HepG2 (cell line): ENCODE data around the gene AHNAK. TPM values are rescaled to one million over a fixed set of nuclear protein-coding genes. Genes with fewer than 3 reads are reported as not detected.

Experiments
- ATAC-seq: fragments of 200-7000 bp; cut with Tn5 transposase; 3 replicates; pipeline ENCODE4 v1.9.1; 2020; ENCODE audit warnings: mild to moderate bottlenecking, moderate library complexity
- BruUV-seq: library from RNA; stranded (reverse); fragments of 400-500 nt; replicated peaks from 2 replicates; lab custom pipeline; 2021; lab: Mats Ljungman, UMichigan
- CTCF ChIA-PET: fragments of 300-600 bp; formaldehyde crosslinking; extraction: SDS; loops from one replicate; lab custom pipeline; 2021; ENCODE audit warnings: low total read pairs, inconsistent platforms, low intra/inter-chr PET ratio; lab: Yijun Ruan, JAX
- POLR2A ChIA-PET: fragments of 350-600 bp; sonication (Branson Sonifier 250); formaldehyde crosslinking; loops from one replicate; lab custom pipeline; 2020; ENCODE audit warnings: antibody characterized with exemption, inconsistent platforms; lab: Yijun Ruan, JAX
- DNase-seq: peaks from one replicate; pipeline ENCODE4 v3.0.0-alpha.2; 2015; ENCODE audit warnings: low spot score
- FAIRE-seq: peaks from 3 replicates; lab custom pipeline; 2011; peaks lifted over from hg19 to GRCh38; lab: Jason Lieb, UNC
- H2AFZ ChIP-seq: one replicate; pipeline ENCODE4 v1.6.1; 2011; ENCODE audit warnings: low read length, inconsistent platforms
- H3K27ac ChIP-seq: fragments of 300-600 bp; 3 replicates; pipeline ENCODE4 v1.8.0; 2011; ENCODE audit warnings: mixed run types, mild to moderate bottlenecking, mixed read lengths, low read length, inconsistent platforms; ENCODE audit not compliant: insufficient read depth; ENCODE audit errors: extremely low read length
- H3K27me3 ChIP-seq, 2 experiments: fragments of 200-600 bp in 1 of 2; 2 replicates in 1 of 2; 3 replicates in 1 of 2; pipeline versions ENCODE4 v1.6.0 to v1.8.0; 2011; ENCODE audit warnings: low read length in 2 of 2, mild to moderate bottlenecking in 2 of 2, moderate library complexity in 2 of 2, inconsistent platforms in 1 of 2; ENCODE audit not compliant: insufficient read depth in 2 of 2, control insufficient read depth in 1 of 2
- H3K36me3 ChIP-seq, 2 experiments: fragments of 200-600 bp in 1 of 2; replicated peaks in 1 of 2; 2 replicates in 1 of 2; 3 replicates in 1 of 2; pipeline versions ENCODE4 v1.5.1 to v1.8.0; 2011; ENCODE audit warnings: low read length in 2 of 2, inconsistent platforms in 1 of 2; ENCODE audit not compliant: insufficient read depth in 2 of 2, control insufficient read depth in 1 of 2
- H3K4me1 ChIP-seq: 2 replicates; pipeline ENCODE4 v1.5.1; 2012; ENCODE audit warnings: low read length, inconsistent platforms; ENCODE audit not compliant: insufficient read depth
- H3K4me2 ChIP-seq: 2 replicates; pipeline ENCODE4 v1.6.0; 2011; ENCODE audit warnings: low read depth, low read length, inconsistent platforms
- H3K4me3 ChIP-seq, 3 experiments: fragments of 200-600 bp in 1 of 3; sonication (generic), shearing (Covaris generic) in 1 of 3; replicated peaks in 1 of 3; 2 replicates each; pipeline ENCODE4 v1.5.1; 2011 to 2016; ENCODE audit warnings: low read length in 3 of 3, inconsistent platforms in 2 of 3, low read depth in 2 of 3, mild to moderate bottlenecking in 2 of 3, control low read depth in 1 of 3, mixed read lengths in 1 of 3; ENCODE audit not compliant: insufficient read depth in 1 of 3
- H3K79me2 ChIP-seq: one replicate; pipeline ENCODE4 v1.6.1; 2011; ENCODE audit warnings: low read length, inconsistent platforms; ENCODE audit not compliant: insufficient read depth
- H3K9ac ChIP-seq: 2 replicates; pipeline ENCODE4 v1.6.0; 2011; ENCODE audit warnings: mild to moderate bottlenecking, low read depth, low read length, inconsistent platforms; ENCODE audit not compliant: insufficient read depth
- H3K9me3 ChIP-seq: 2 replicates; pipeline ENCODE4 v1.5.1; 2012; ENCODE audit warnings: mild to moderate bottlenecking, low read length
- H4K20me1 ChIP-seq: 2 replicates; pipeline ENCODE4 v1.6.0; 2011; ENCODE audit warnings: inconsistent platforms, mild to moderate bottlenecking, low read length, moderate library complexity; ENCODE audit not compliant: insufficient read depth
- PTBP1 ChIP-seq: fragments of 200-400 bp; formaldehyde crosslinking; IDR thresholded peaks from 2 replicates; pipeline ENCODE4 v1.6.1; 2018; ENCODE audit warnings: low read length, low read depth; ENCODE audit not compliant: poor library complexity, severe bottlenecking
- RFX5 ChIP-seq: IDR thresholded peaks from 2 replicates; pipeline ENCODE4 v1.6.1; 2011; ENCODE audit warnings: low read depth, low read length, improper control_type of control experiment
- RFXANK ChIP-seq: IDR thresholded peaks from 2 replicates; pipeline ENCODE4 v1.6.1; 2016
- RFXAP ChIP-seq: sonication (generic); formaldehyde crosslinking; IDR thresholded peaks from 2 replicates; pipeline ENCODE4 v1.4.0; 2020; ENCODE audit warnings: missing genetic modification reagents, borderline replicate concordance
- SRF ChIP-seq: IDR thresholded peaks from 2 replicates; pipeline ENCODE4 v1.6.1; 2011; ENCODE audit warnings: mild to moderate bottlenecking, low read depth, low read length, moderate library complexity
- THAP9 ChIP-seq: sonication (generic); formaldehyde crosslinking; IDR thresholded peaks from 2 replicates; pipeline ENCODE4; 2020; ENCODE audit warnings: missing genetic modification reagents, mild to moderate bottlenecking, borderline replicate concordance
- UBTF ChIP-seq: sonication (generic); formaldehyde crosslinking; IDR thresholded peaks from 2 replicates; pipeline ENCODE4 v1.4.0; 2020; ENCODE audit warnings: mild to moderate bottlenecking, missing genetic modification reagents
- ZBTB1 ChIP-seq: sonication (generic); formaldehyde crosslinking; IDR thresholded peaks from 2 replicates; pipeline ENCODE4 v1.4.0; 2020; ENCODE audit warnings: missing genetic modification reagents, borderline replicate concordance
- ZNF687 ChIP-seq: sonication (generic); formaldehyde crosslinking; IDR thresholded peaks from 2 replicates; pipeline ENCODE4 v1.5.1; 2020; ENCODE audit warnings: mild to moderate bottlenecking, missing genetic modification reagents, moderate library complexity
- WGBS: methylation state at CpG from one replicate; pipeline ENCODE4 v1.1.6; 2017; ENCODE audit warnings: low lambda C conversion rate; 5-methylcytosine and 5-hydroxymethylcytosine counted together
- in situ Hi-C: cut with HindIII; loops from 2 replicates; pipeline ENCODE4 v1.10.0; 2017; ENCODE audit warnings: low pct_unique_long_range_greater_than_20kb; ENCODE audit not compliant: extremely low pct_ligation_motif_present
- intact Hi-C: fragments of 100-400 bp; cut with micrococcal nuclease; formaldehyde crosslinking; loops from one replicate; pipeline ENCODE4 v1.10.0; 2022; ENCODE audit not compliant: unreplicated experiment
- polyA plus RNA-seq, 8 experiments: library from polyadenylated mRNA; depleted of rRNA in 3 of 8; stranded (reverse) in 7 of 8; unstranded in 1 of 8; fragments of >200 nt; fragmentation: Illumina TruSeq in 4 of 8; extraction: Trizol in 4 of 8; gene quantifications; 2 replicates each; pipeline versions ENCODE4 v1.2.1 to v1.2.3, GENCODE V29; 2011 to 2016; ENCODE audit warnings: low read depth in 4 of 8, missing spikeins in 1 of 8, mixed read lengths in 1 of 8; ENCODE audit not compliant: insufficient read depth in 1 of 8
- total RNA-seq, 5 experiments: library from RNA; depleted of rRNA; stranded (reverse); fragments of >200 nt; fragmentation: Illumina TruSeq; extraction: Trizol; gene quantifications; 2 replicates each; pipeline ENCODE4 v1.2.3, GENCODE V29; 2016; ENCODE audit warnings: low read depth in 1 of 5

Gene AHNAK
- total and polyA plus RNA-seq, 2 of the 13 experiments (the other 11 are each of a cell fraction or from before 2014, with no cell fraction given), result 23.4 to 25.0 TPM

- DNase-seq (no peak), ATAC-seq (peak; percentile 11)
- H3K27ac ChIP-seq, result no peak overlapping the region
- peak overlapping the region in 1 of 3 experiments; percentile 32; a peak in 1 of 6 replicates for H3K4me3 ChIP-seq
- H3K27me3 ChIP-seq, result peaks cover 5 to 29% of the 10 kb centered on the region in 2 experiments; a peak in 4 of 5 replicates
- H3K4me1 ChIP-seq, result peaks cover 98% of the 10 kb centered on the region
- BruUV-seq, result no TSS peak
- CTCF ChIA-PET, result no interaction called here
- 49% methylated on average over 12 of the region's 12 CpGs for WGBS
- H3K79me2 ChIP-seq, result no peaks in the 10 kb centered on the region
- H2AFZ ChIP-seq, result no peak overlapping the region
- intact Hi-C loops, result no loop called here
- peak overlapping the region; percentile 48 for H3K4me2 ChIP-seq
- no peaks in the 10 kb centered on the region for H3K9me3 ChIP-seq
- H3K36me3 ChIP-seq, result no peaks in the 10 kb centered on the region
- H4K20me1 ChIP-seq, result no peaks in the 10 kb centered on the region
- no peak overlapping the region for H3K9ac ChIP-seq
- in situ Hi-C loops, result loop anchor here (5.0 kb wide), 1 partner anchor 37 kb away; no protein-coding TSS in a partner anchor
- TF ChIP-seq ZNF687 (CRISPR knock-in tag) (peak; percentile 36), RFX5 (peak; percentile 95), ZBTB1 (CRISPR knock-in tag) (no peak), THAP9 (0 out of 2 replicates have a peak, but pooled peaks have one; percentile 21), SRF (peak; percentile 86), RFXANK (peak; percentile 93), UBTF (0 out of 2 replicates have a peak, but pooled peaks have one; percentile 16), PTBP1 (no peak), RFXAP (peak; percentile 92)
- TF ChIP-seq, all 625 proteins: peak for 7
- no peak for FAIRE-seq
- POLR2A ChIA-PET, result interaction anchor here (1.2 to 1.5 kb wide), 2 partner anchors 10 to 37 kb away, joined by 3 read pairs; no protein-coding TSS in a partner anchor
These were observed 41.6 kb downstream of the AHNAK start for GRCh38 chr11:62505059-62505439.
